PC-9 (cell line): ENCODE results near the gene EHMT1. TPM values are rescaled to one million over a fixed set of nuclear protein-coding genes. Genes with fewer than 3 reads are reported as not detected.

Experiments used
- BruUV-seq: library from RNA; stranded (reverse); fragments of 400-500 nt; replicated peaks from 2 replicates; lab custom pipeline; 2021; lab: Mats Ljungman, UMichigan
- CTCF ChIA-PET: fragments of 300-600 bp; sonication (Branson Sonifier 250); formaldehyde crosslinking; loops from one replicate; lab custom pipeline; 2022; ENCODE audit warnings: antibody characterized with exemption; lab: Charles Lee
- POLR2A ChIA-PET: fragments of 300-600 bp; sonication (Branson Sonifier 250); formaldehyde crosslinking; loops from one replicate; lab custom pipeline; 2022; ENCODE audit warnings: antibody characterized with exemption; ENCODE audit not compliant: unreplicated experiment; lab: Charles Lee
- DNase-seq, 2 experiments: peaks; one replicate each; pipeline versions ENCODE4 v3.0.0 to v3.0.0-alpha.2; 2015 to 2022; ENCODE audit warnings: mixed read lengths in 1 of 2
- H2AFZ ChIP-seq: fragments of 200-600 bp; sonication (generic); 2 replicates; pipeline ENCODE4 v1.8.1; 2017; ENCODE audit warnings: antibody characterized with exemption
- H3F3A ChIP-seq: fragments of 200-600 bp; sonication (generic); 2 replicates; pipeline ENCODE4 v1.8.1; 2017; ENCODE audit warnings: antibody characterized with exemption, mild to moderate bottlenecking, low read depth; ENCODE audit not compliant: insufficient read depth
- H3K27ac ChIP-seq: fragments of 200-600 bp; sonication (generic); 2 replicates; pipeline ENCODE4 v1.6.1; 2016; ENCODE audit warnings: mixed run types
- H3K27me3 ChIP-seq: fragments of 200-600 bp; sonication (generic); 2 replicates; pipeline ENCODE4 v1.6.1; 2016; ENCODE audit warnings: low read depth, mixed run types; ENCODE audit not compliant: insufficient read depth
- H3K36me3 ChIP-seq: fragments of 200-600 bp; sonication (generic); 2 replicates; pipeline ENCODE4 v1.6.1; 2016; ENCODE audit warnings: low read depth, mixed run types
- H3K4me1 ChIP-seq: fragments of 200-600 bp; sonication (generic); replicated peaks from 2 replicates; pipeline ENCODE4 v1.6.1; 2016; ENCODE audit warnings: mixed run types; ENCODE audit not compliant: insufficient read depth
- H3K4me2 ChIP-seq: fragments of 200-600 bp; sonication (generic); 2 replicates; pipeline ENCODE4 v1.6.1; 2017; ENCODE audit warnings: mixed run types
- H3K4me3 ChIP-seq: fragments of 200-600 bp; sonication (generic); 2 replicates; pipeline ENCODE4 v1.6.1; 2016; ENCODE audit warnings: mixed run types
- H3K79me2 ChIP-seq: fragments of 200-600 bp; sonication (generic); 2 replicates; pipeline ENCODE4 v1.6.1; 2017; ENCODE audit warnings: low read depth, mixed run types
- H3K9me2 ChIP-seq: fragments of 200-600 bp; sonication (generic); 2 replicates; pipeline ENCODE4 v1.8.1; 2017; ENCODE audit warnings: mild to moderate bottlenecking; ENCODE audit not compliant: insufficient read depth
- H3K9me3 ChIP-seq: fragments of 200-600 bp; sonication (generic); 2 replicates; pipeline ENCODE4 v1.8.1; 2016; ENCODE audit warnings: low read depth; ENCODE audit not compliant: insufficient read depth
- H4K20me1 ChIP-seq: fragments of 200-600 bp; sonication (generic); 2 replicates; pipeline ENCODE4 v1.8.1; 2017; ENCODE audit not compliant: insufficient read depth
- EZH2 ChIP-seq: fragments of 200-600 bp; sonication (generic); IDR thresholded peaks from 2 replicates; pipeline ENCODE4 v1.8.0; 2017; ENCODE audit warnings: antibody characterized with exemption, low read depth
- intact Hi-C: fragments of 100-400 bp; cut with micrococcal nuclease; formaldehyde crosslinking; loops from one replicate; pipeline ENCODE4 v1.10.0; 2022; ENCODE audit not compliant: unreplicated experiment
- total RNA-seq: library from RNA; stranded (reverse); gene quantifications from 2 replicates; pipeline ENCODE4 v1.2.3, GENCODE V29; 2021
- TF ChIP-seq, protein P1 (sequence below): fragments of 200-600 bp; sonication (generic); conservative IDR thresholded peaks from 2 replicates; pipeline ENCODE4 v1.6.1; 2017; ENCODE audit warnings: mixed run types, antibody characterized with exemption, mild to moderate bottlenecking, moderate library complexity

Gene EHMT1
- total RNA-seq, 1 experiment from 2014 or later: 116 TPM

DNA sequence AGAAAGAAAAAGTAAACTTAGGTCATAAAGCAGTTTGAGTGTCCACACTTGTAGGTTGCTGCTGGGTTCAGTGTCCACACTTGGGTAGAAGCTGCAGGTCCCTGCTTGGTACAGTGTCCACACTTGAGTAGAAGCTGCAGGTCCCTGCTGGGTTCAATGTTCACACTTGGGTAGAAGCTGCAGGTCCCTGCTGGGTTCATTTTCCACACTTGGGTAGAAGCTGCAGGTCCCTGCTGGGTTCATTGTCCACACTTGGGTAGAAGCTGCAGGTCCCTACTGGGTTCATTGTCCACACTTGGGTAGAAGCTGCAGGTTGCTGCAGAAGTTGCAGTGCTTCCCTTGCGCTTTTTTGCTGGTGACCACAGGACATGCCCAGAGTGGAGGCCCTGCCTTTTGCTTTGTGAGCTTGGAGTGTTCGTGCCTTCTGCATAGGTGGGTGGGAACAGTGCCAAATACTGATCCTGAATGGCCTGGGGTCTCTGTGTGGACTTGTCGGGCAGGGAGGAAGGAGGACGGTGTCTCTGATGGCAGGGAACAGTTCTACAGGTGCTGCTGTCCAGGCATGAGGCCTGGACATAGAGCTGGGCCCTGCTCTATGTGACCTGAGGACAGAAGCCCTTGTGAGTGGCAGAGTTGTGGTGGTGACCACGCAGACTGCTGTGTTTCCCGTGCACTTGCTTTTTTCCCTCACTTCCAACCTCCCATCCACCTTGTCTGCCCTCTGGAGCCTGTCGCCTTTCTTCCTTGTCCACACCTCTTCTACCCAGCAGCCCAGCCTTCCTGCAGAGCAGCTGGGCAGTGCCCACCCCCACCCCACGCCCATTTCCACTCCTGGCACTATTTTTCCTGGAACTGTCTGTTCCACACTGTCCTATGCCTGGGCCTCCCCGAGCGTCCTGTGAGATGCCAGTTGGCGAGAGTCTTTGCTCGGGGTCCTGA is 120.8 kb downstream of the EHMT1 start:
- intact Hi-C loops: loop anchor here (10.0 kb wide), 1 partner anchor 65 kb away; no protein-coding TSS in a partner anchor
- no peak overlapping the region for H3K4me2 ChIP-seq
- TF ChIP-seq, protein P1, sequence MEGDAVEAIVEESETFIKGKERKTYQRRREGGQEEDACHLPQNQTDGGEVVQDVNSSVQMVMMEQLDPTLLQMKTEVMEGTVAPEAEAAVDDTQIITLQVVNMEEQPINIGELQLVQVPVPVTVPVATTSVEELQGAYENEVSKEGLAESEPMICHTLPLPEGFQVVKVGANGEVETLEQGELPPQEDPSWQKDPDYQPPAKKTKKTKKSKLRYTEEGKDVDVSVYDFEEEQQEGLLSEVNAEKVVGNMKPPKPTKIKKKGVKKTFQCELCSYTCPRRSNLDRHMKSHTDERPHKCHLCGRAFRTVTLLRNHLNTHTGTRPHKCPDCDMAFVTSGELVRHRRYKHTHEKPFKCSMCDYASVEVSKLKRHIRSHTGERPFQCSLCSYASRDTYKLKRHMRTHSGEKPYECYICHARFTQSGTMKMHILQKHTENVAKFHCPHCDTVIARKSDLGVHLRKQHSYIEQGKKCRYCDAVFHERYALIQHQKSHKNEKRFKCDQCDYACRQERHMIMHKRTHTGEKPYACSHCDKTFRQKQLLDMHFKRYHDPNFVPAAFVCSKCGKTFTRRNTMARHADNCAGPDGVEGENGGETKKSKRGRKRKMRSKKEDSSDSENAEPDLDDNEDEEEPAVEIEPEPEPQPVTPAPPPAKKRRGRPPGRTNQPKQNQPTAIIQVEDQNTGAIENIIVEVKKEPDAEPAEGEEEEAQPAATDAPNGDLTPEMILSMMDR: no peak
- no peak for TF ChIP-seq EZH2
- ChIA-PET CTCF (no interaction called here), POLR2A (no interaction called here)
- H3K79me2 ChIP-seq: no peaks in the 10 kb centered on the region
- H3K36me3 ChIP-seq: peaks cover 4% of the 10 kb centered on the region
- peaks cover under 1% of the 10 kb centered on the region; the same call in 1 of the 2 replicates for H3K9me3 ChIP-seq
- no peaks in the 10 kb centered on the region for H3K9me2 ChIP-seq
- no peaks in the 10 kb centered on the region; the same call in 1 of the 2 replicates for H4K20me1 ChIP-seq
- no TSS peak for BruUV-seq
- no peak for DNase-seq
- no peak overlapping the region for H3K4me3 ChIP-seq
- H2AFZ ChIP-seq: no peak overlapping the region
- no peaks in the 10 kb centered on the region for H3F3A ChIP-seq
- no peaks in the 10 kb centered on the region for H3K27me3 ChIP-seq
- no peaks in the 10 kb centered on the region for H3K4me1 ChIP-seq
- no peak overlapping the region for H3K27ac ChIP-seq

DNA sequence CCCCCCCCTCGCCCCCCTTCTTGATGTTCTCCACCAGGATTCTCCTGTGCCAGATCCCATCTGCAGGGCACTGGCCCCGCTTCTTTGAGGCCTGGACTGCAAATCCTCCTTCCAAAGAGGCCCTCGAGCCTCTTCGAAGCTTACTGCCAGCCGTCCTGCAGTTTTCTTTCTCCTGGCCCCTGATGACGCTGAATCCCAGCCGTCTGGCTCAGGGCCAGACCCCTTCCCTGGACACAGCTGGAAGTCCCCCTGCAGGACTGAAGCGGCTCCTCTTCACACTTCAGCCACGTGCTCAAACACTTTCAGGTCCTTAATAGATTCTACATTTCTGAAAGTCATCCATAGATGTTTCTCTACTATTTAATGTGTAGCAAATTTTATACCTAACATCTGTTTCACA is 121.5 kb downstream of the EHMT1 start:
- Histone ChIP-seq H3K9me3 (no peaks in the 10 kb centered on the region), H3K4me3 (no peak overlapping the region), H3K4me1 (no peaks in the 10 kb centered on the region; the same call in 1 of the 2 replicates), H3F3A (no peaks in the 10 kb centered on the region), H3K27ac (no peak overlapping the region), H3K27me3 (no peaks in the 10 kb centered on the region), H3K9me2 (no peaks in the 10 kb centered on the region), H2AFZ (no peak overlapping the region), H4K20me1 (no peaks in the 10 kb centered on the region; the same call in 1 of the 2 replicates), H3K36me3 (no peaks in the 10 kb centered on the region; the same call in 1 of the 2 replicates), H3K4me2 (no peak overlapping the region), H3K79me2 (no peaks in the 10 kb centered on the region)
- TF ChIP-seq, protein P1: no peak
- no peak for TF ChIP-seq EZH2
- intact Hi-C loops: loop anchor here (10.0 kb wide), 1 partner anchor 66 kb away; no protein-coding TSS in a partner anchor
- POLR2A ChIA-PET: no interaction called here
- DNase-seq: no peak
- BruUV-seq: no TSS peak
- CTCF ChIA-PET: no interaction called here

DNA sequence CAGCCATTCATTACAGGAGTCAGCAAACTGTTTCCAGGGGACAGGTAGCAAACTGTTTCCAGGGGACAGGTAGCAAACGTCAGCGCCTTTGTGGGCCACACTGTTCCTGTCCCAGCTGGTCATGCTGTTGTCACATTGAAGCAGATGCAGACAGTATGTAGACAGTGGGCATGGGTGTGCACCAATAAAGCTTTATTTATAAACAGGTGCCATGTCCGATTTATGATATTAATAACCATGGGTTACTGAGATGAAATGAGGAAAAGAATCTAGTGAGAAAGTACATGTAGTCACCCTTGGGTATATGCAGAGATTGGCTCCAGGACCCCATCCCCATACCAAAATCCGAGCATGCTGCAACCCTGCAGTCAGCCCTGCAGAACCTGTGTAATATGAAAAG is 122.5 kb downstream of the EHMT1 start:
- H3K79me2 ChIP-seq: no peaks in the 10 kb centered on the region
- no peak overlapping the region for H3K27ac ChIP-seq
- H3K4me1 ChIP-seq: peaks cover 8% of the 10 kb centered on the region; the same call in 1 of the 2 replicates
- no peak for TF ChIP-seq EZH2
- TF ChIP-seq, protein P1: no peak
- H4K20me1 ChIP-seq: no peaks in the 10 kb centered on the region; the same call in 1 of the 2 replicates
- H3K27me3 ChIP-seq: no peaks in the 10 kb centered on the region
- H2AFZ ChIP-seq: no peak overlapping the region
- no peaks in the 10 kb centered on the region for H3K9me2 ChIP-seq
- no peak overlapping the region for H3K4me3 ChIP-seq
- no peak for DNase-seq
- no peak overlapping the region for H3K4me2 ChIP-seq
- no peaks in the 10 kb centered on the region; the same call in 1 of the 2 replicates for H3K36me3 ChIP-seq
- BruUV-seq: no TSS peak
- ChIA-PET POLR2A (no interaction called here), CTCF (no interaction called here)
- intact Hi-C loops: loop anchor here (10.0 kb wide), 1 partner anchor 67 kb away; no protein-coding TSS in a partner anchor
- no peaks in the 10 kb centered on the region for H3F3A ChIP-seq
- no peaks in the 10 kb centered on the region for H3K9me3 ChIP-seq
